GM21619 (cell line): ENCODE data around the gene SYNJ2.

Experiments used
- ATAC-seq: cut with Tn5 transposase; IDR thresholded peaks from one replicate; pipeline ENCODE4 v1.9.1; 2021; ENCODE audit not compliant: unreplicated experiment

Gene SYNJ2

DNA sequence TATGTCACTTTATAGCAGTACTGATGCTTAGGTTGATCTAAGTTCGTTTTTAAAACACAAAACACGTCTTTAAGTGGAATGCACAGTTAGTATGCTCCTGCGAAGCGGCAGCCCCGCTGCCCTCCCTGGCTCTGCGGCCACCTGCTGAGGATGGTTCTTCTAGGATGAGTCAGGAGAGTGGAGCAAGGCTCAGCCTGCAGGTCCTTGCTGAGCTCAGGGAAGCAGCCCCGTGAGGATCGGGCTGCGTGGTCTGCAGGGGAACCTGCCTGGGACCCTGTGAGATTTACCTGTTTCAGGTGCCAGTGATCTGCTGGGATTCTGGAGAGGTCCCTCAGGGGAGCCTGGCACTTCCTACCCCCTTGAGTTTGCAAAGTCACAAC lies 57.5 kb downstream of the SYNJ2 start:
- ATAC-seq, result no peak

DNA sequence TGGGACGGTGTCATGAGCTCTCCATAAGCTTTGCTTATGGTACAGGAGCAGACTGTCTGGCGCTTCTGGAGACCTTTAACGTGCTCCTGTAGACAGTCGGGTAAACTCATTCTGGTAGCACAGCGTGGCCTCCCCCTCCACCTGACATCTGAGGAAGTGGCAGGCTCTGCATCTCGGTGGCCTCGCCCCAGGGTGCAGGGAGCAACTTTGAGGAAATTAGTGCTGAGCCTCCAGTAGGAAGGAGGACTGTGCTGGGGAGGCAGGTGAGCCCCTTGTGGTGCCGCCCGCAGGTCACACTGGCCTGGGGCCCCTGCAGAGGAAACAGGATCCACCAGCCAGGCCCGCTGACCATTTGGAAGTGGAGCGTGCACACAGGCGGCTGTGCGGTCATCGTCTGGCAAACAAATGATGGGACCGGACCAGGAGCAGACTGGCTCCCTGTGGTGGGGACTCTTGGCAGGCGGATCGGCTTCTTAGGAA lies 57.9 kb downstream of the SYNJ2 start:
- no peak for ATAC-seq

DNA sequence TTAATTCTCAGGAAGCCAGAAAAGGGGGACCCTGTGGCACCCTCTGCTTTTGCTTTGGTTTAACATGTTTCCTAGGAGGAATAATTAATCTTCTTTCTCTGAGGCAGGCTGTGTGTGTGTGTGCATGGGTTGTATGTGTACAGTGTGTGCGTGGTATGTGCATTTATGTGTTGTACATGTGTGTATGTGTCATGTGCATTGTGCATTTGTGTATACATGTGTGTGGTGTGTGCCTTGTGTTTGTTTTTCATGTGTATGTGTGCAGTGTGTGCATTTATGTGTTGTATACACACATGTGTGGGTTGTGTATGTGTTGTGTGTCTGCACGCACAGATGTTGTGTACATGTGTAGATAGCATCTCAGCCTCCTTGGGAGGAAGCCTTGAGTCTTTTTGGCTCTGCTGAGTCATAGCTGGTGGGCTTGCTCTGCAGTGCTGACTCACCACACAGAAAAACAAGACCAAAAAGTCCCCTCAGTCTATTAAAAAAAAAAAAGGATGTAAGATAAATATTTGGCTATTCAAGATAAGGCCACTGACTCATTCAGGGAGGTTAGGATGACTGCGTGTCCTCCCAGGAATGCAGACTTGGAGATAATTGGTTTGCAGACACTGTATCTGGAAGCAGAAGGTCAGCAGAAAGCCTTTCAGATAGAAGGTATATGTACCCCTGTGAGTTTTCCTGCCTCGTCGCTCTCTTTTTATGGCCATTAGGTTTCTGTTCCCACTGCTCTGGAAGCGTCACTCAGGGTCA lies 58.6 kb downstream of the SYNJ2 start:
- peak; percentile 60 for ATAC-seq

DNA sequence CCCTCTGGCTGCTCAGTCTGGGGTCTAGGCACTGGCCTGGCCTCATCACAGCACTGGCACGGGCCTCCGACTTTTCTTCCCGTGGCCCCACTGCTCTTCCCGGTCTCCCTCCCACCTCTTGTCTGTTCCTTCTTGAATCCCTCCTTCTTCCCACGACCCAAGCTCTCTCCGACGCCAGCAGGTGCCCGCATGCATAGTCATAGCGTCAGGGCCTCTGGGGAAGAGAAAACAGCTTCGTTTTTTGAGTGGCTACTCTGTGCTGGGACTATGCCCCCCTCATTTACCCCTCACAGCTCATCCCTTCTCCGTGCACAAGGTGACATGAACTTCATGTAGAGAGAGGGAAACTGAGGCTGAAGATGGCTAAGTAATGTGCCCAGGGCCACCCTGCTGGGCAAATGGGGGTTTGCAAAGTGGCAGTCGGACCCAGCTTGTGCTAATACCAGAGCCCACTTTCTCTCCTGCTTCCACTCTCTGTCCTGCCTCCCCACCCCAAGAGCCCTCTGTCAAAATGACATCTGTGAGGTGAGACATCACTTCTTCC lies 59.2 kb downstream of the SYNJ2 start:
- no peak for ATAC-seq

DNA sequence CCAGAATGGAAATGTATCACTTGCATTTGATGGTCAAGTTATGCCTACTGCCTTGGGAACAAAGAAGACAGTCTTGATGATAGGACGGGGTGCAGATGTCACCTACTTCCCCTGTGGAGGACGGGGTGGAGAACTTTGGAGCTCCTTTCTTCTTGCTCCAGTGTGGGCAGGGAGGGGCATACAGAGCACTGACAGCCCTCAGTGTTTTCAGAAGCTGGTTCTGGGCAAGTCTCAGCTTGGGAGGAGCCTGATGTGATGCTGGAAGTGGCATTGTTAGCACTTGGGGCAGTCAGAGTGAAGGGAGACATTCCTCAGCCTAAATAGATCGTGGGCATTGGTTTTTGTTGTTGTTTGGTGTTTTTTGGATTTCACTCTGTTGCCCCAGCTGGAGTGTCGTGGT lies 59.7 kb downstream of the SYNJ2 start:
- ATAC-seq, result no peak

DNA sequence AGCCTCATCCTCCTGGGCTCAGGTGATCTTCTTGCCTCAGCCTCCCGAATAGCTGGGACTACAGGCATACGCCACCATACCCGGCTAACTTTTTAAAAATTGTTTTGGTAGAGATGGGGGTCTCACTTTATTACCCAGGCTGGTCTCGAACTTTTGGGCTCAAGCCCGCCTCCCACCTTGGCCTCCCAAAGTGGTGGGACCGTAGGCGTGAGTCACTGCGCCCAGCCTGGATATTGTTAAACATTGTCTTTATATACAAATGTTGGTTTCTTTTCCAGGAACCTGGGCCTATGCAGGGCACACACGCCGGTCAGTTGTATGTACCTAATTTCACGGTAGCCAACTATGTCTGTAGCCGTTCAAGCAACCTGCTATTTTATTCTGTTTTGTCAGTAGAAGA lies 60.1 kb downstream of the SYNJ2 start:
- ATAC-seq, result no peak

DNA sequence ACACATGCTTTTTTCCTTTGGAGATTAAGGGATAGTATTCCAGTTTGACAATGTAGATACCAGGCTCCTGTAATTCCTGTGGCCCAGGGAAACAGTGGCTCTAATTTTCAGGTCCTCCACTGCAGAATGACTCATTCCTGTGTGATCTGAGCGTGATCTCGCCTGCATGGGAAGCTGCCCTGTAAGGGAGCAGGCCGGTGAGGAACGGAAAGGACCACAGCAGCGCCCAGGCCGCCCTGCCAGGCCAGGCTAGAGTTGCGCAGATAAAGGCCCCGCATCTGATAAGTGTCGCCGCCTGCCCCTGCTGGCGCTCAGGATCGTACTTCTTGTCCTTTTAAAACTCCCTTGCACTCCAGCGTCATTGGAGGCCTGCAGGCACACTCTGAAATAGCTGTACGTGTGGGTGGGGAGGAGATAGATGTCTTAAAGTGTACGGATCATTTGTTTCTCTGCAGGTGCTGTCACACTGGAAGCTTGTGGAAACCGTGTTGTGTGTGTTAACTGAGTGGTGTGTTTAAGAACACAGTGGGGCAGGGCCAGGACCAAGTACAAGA lies 60.7 kb downstream of the SYNJ2 start:
- ATAC-seq, result no peak

DNA sequence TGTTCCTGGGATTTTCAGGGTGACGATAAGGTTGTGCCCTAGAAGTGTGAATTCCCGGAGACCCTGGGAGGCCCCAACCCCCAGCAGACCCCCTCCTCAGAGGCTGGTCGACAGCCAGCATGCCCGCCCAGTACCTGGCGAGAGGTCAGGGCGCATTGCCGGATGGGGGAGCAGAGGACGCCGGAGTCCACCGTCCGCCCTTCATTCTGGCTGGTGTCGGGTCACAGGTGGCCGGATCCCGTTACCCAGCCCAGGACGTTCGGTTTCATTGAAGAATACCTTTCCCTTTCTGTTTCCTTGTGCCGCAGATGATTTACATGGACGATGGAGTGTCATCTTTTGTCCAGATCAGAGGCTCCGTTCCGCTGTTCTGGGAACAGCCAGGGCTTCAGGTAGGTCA lies 61.3 kb downstream of the SYNJ2 start:
- no peak for ATAC-seq

DNA sequence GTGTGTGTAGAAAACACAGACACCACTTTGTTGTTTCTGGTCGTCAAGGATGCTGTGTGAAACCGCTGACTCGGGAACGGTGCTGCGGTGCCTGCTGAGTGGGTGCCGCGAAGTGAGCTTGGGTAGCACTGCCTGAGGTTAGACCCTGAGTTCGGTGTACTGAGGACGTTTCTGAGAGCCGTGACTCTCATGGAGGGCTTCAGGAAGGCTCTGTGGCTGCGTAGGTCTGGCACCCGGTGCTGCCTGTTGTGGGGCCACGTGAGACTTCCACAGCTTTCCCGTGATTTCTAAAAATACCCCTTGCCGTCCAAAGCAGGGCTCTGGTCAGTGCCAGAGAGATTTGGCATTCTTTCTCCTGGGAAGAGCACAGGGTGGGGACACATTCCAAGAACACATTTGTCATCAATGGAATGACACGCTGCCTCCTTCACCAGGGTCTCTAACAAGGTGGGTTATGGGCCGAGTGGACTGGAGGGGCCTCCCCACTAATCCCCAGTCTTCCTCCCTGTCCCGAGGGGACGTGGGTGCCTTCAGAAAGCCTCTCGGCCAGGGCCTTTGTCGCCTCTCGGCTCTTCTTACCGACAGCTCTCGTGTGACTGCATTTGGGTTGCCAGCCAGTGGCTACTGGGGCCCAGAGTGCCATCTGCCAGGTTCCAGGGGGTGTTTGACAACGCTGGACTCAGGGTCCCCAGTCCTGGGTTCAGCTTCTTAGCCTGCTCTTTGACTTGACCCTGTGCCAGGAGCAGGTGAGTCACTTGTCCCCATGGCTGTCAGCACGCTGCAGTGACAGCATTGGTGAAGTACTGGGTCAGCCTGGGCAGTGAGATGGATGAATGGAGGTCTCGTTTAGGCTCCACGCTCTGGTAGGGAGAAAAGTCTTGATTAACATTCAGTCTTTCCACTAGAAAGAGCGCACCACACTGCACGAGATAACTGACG lies 62.2 kb downstream of the SYNJ2 start:
- ATAC-seq, result no peak

DNA sequence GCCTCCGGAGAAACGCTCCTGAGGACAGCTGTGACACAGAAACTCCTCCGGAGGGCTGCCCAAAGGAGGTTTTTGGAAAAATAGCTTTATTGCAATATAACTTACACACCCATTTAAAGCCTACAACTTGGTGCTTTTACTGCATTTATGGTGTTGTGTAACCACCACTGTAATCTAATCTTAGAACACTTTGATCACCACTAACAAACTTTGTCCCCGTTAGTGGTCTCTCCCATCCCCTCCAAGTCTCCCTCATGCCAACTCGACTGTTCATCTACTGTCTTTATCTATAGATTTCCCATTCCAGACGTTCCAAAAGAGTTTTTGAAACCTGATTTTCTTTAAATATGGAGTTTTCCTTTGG lies 62.8 kb downstream of the SYNJ2 start:
- ATAC-seq, result no peak

DNA sequence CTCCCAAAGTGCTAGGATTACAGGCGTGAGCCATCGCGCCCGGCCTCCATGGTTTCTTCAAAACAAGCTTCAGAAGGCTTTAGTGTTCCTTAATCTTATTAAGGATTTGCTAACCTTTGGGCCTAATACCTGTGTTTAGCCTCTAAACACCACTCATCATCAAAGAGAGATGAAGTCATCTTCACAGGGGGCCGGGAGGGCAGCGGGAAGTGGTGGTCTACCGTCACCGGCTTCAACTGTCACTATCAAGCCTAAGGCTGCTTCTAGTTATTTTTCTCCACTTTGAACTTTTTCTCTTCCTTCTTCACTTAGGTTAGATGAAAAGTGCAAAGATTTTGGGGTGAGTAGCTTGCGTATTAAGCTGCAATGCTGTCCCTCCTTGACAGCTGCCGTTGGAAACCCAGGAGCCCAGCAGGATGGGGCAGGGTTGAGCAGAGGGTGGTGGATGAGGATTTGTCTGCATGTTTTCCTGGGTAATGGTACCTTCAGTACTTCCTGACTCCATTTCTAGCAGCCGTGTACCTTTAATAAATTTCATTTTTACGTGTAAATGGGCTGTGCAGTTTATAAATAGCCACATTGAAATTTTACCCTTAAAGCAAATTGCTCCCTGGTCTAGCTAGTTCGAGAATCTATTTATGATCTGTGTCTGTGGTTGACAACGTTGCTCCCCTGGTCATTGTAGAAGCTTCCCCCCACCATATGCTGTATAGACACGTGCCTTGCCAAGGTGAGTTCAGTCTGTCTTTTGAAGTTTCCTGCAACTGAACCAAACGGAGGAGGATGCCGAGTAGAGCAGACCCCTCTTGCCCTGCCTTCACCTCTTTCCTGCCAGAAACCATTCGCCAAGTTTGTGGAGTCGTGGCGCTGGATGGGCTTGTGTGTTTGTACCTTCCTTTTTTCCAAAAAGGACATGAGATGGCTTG lies 64.8 kb downstream of the SYNJ2 start:
- ATAC-seq, result no peak

DNA sequence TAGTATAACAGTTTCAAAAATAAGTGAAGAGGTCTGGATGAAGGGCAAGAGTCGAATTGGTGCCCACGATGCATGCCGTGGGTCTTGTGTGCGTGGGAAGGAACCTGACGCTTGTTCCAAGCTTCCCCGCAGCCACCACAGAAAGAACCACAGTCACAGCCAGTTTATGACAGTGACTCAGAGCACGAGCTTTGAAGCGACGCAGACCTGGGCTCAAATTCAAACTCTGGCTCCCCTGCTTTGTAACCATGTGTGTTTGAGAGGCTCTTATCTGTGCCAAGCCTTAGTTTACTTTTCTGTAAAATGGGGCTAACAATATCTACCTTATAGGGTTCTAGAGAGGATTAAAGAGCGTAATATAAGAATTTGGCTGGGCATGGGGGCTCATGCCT lies 65.5 kb downstream of the SYNJ2 start:
- ATAC-seq, result no peak

DNA sequence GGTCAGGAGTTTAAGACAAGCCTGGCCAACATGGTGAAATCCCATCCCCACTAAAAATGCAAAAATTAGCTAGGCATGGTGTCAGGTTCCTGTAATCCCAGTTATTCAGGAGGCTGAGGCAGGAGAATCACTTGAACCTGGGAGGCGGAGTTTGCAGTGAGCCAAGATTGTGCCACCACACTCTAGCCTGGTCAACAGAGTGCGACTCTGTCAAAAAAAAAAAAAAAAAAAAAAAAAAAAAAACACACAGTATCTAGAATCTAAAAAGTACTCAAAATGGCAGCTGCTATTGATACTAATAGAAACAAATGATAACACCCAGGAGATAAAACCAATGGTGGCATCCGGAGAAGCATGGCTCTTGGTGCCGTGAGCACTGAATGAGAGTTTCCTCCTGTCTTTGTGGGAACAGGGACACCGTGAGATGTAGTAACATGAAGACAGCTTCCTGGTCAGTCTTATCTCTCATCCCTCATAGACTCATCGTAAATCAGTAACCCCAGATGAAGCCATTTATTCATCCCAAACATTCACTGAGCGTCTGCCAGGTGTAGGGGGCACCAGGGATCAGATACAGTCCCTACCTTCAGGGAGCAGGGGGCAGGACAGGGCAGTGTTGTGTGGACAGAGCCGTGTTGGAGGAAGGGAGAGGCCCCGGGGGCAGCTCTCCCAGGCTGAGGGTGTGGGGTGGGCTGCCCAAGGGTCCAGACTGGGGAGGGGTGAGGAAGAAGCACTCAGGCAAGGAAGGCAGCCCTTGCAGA lies 66.1 kb downstream of the SYNJ2 start:
- ATAC-seq, result no peak

DNA sequence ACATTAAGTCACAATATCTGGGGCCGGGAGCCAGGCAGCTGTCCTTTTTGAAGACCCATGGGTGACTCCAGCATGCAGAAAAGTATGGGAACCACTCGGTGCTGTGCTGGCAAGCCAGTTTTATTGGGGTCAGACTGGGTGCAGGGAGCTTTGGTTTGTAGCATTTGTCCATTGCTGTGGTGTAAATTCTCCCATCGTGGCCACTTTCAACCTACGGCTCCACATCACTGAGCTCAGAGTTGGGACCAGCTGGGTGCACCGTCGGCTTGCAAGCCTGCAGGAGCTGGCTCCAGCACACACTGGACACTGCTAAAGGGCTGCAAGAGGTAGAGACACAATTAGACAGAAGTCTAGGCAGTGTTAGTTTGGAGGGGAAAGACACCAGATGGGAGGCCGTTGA lies 66.9 kb downstream of the SYNJ2 start:
- no peak for ATAC-seq

DNA sequence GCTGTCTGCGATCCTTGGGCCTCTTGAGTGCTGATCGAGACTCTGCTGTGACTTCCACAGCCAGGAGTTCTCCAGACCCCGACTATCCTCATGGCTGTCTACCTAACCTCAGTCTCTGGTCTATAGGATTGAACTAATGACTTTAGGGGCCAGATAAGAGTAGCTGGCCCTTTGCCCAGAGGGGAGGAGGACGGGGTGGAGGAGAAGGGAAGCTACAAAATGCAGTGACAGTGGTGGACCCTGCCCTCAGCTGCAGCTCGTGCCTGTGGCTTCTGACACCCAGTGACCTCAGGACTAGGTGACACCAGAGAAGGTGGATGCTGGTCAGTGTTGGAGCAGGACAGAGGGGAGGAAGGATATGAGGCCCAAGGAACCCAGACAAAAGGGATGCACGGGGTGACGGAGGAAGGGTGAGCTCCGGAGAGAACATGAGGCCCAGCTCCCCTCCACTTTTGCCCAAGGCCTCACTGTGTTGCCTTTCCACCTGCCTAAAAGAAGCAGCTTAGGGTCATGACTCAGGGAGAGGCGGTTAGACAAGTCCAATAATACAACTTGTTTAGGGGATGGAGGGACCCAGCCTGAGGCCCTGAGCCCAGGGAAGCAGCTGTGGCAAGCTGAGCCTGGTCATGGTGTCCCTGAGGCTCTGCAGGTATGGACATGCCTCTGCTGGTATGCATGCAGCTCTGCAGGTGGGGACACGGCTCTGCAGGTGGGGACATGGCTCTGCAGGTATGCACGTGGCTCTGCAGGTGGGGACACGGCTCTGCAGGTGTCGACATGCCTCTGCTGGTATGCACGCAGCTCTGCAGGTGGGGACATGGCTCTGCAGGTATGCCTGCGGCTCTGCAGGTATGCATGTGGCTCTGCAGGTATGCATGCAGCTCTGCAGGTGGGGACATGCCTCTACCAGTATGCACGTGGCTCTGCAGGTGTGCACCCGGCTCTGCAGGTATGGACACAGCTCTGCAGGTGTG lies 67.7 kb downstream of the SYNJ2 start:
- ATAC-seq, result no peak

DNA sequence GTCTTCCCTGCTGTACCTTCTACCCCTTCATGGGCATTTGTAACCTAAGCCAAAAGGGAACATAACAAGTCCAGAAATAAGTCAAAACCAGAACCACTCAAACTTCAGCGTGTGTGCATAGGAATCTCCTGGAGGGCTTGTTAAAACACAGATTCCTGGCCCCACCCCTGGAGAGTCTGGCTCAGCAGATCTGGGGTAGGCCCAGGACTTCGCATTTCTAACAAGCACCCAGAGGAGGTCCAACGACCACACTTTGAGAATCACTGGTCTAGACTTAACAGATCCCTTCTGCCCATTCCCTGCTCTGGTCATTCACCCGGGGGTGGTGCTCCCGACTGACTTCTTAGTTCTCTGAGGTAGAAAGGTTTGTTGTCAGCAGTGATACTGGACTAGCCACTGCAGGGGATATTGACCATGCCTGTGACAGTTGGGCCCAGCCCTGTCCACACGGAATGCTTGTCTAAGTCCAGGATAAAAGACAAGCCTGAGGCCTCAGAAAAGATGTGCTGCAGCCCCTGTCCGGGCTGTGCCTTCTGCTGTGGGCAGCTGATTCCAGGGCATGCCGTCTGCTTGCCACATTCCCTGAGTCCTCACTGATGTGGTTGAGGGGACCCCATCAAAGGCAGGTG lies 68.6 kb downstream of the SYNJ2 start:
- ATAC-seq, result no peak

DNA sequence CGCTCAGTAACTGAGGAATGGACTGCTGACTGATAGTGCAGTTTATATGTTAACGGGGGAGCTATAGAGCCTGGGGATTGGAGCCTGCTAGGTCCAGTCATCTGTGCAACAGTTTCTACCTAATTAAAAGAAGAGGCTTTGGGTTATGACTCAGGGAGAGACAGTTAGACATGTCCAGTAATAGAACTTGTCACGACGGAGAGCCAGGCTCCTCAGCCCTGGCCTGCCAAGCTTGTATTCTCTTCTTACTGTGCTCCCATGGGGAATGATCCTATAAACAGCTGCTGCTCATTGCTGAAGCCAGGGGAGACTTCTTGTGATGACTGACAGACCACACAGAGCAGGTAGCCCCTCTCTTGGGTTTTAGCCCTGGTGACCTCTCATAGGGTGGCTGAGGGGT lies 69.3 kb downstream of the SYNJ2 start:
- ATAC-seq, result no peak

DNA sequence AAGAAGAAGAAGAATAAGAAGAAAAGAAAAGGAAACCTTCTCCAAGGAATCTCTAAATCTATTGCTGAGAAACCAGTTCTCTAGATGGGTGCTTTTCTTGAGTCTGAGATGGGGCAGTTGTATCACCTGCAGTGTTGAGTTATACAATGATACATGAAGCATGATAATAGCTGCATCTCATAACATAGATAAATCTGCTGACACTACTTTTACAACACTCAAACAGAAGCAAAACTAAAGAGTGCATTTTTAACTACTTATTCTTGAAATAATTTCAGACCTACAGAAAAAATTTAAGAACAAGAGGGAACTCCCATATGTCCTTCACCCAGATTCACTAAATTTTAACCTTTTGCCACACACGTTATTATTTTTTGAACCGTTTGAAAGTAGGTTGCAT lies 70.3 kb downstream of the SYNJ2 start:
- no peak for ATAC-seq
